Stimulated activated CD4-positive, alpha-beta T cell treated with anti-CD3 and anti-CD28 coated beads, Interleukin-2, amount 100 ng/mL, for 48 hours (primary cell): Measurements from ENCODE around the gene SDS.

Source experiments
- DNase-seq, 2 donors: peaks; one replicate each; pipeline ENCODE4 v3.0.0-alpha.2; 2020

Gene SDS, protein sequence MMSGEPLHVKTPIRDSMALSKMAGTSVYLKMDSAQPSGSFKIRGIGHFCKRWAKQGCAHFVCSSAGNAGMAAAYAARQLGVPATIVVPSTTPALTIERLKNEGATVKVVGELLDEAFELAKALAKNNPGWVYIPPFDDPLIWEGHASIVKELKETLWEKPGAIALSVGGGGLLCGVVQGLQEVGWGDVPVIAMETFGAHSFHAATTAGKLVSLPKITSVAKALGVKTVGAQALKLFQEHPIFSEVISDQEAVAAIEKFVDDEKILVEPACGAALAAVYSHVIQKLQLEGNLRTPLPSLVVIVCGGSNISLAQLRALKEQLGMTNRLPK

DNA sequence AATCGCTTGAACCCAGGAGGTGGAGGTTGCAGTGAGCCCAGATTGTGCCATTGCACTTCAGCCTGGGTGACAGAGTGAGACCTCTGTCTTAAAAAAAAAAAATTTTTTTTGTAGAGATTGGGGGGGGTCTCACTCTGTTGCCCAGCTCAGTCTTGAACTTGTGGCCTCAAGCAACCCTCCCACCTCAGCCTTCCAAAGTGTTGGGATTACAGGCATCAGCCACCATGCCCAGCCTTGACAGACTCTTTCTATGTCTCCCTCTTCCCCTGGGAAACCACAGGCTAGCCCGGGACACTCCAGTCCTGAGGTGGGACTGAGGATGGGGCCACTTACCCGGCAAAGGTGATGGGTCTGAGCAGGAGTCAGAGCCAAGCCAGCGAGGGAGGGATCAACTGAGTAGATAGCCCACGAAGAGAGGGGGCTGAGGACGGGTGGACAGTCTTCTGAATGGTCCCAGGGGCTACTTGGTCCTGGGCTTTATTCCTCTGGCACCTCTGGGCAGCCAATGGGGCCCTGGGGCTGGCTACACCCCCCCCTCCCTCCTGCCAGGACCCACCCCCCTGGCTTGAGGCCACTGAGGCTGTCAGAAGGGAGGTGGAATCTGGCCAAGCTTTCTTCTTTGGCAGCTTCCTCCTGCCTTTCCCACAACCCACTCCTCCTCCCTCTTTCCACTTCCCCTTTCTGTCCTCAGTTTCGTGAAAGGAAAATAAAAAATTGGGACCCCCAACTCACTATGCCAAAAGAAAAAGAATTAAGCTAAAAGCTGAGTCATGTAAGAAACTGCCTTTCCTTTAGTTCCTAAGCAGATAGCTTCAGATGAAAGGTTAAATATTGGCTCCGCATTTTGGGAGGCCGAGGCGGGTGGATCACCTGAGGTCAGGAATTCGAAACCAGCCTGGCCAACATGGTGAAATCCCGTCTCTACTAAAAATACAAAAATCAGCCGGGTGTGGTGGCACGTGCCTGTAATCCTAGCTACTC is at the start of gene SDS:
SDS (minus strand) TSS at position 453 of the 981 bp plus-strand sequence. CDS start 4,179 bp downstream, outside the sequence.
- DNase-seq: no peak

DNA sequence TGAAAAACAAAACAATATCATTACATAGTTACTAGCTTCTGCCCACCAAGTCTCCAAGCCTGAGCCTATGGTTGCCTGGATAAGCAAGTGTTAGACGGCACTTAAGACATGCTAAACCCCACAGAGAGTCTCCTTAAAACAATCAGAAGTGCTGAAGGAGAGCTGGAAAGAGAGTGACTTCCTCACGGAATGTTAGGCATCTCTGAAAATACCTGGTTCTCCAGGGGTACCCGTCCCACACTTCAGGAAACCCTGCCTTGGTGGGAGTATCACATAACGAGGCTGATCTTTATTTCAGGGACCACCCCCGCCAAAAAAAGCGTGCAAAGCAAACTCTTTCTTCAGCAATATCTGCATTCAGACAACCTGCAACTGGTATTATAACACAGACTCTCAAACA is 49.6 kb upstream of the SDS start:
- DNase-seq: no peak

DNA sequence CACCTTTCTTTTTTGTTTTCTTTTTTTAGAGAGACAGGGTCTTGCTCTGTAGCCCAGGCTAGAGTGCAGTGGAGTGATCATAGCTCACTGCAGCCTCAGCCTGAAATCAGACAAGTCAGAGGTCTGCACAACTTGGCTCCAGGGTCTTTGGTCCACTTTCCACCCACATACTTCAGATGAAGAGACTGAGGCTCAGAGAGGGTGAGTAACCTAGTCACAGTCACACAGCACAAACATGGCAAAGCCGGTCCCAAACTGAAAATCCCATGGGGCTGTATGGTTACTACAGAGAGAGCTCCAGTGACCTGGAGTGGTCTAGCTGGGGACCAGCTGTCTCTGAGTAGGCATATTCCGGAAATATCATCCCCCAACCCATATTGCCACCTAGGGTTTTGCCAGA is 48.8 kb upstream of the SDS start:
- DNase-seq: no peak

DNA sequence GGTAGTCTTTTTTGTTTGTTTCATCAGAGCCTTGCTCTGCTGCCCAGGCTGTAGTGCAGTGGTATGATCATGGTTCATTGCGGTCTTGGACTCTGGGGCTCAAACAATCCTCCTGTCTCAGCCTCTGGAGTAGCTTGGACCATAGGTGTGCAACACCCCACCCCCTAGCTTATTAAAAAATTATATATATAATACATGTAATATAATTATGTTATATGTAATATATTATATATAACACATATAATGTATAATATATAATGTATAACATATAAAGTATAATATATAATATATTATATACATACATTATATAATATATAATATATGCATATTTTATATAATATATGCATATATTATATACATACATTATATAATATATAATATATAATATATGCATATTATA is 46.2 kb upstream of the SDS start:
- no peak for DNase-seq

DNA sequence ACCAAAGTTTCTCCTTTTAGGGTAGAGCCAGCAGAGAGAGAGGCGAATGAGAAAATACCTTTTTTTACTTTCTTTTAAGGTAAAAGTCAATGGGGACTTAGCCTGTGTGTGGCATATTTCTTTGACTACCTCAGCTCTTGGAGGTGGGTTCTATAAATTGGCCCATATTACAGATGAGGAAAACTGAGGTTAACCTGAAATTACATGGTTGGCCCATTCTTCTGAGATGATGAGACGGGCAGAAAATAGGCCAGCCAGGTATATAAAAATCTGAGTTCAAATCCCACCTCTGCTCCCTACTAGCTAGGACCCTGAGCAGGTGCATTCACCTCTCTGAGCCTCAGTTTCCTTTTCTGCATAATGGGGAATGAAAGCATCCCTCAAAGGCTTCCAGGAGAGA is 45.6 kb upstream of the SDS start:
- no peak for DNase-seq

DNA sequence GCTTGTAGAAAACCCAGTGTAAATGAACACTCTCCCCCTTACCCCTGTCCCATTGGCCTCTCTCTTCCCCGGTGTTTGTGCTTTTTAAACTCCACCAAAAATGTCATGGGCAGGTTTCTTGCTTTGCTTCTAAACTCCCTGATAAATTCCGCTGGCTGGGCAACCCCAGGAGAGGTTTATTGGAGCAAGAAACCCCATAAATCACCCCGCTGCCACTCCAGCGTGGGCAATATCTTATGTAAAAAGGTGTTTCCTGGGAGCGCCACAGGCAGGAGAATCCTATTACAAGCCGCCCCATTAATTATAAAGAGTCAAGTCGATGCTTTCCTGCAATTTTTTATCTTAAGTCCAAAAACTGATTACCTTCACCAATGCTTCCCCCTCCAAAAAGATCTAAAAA is 45.2 kb upstream of the SDS start:
- no peak for DNase-seq

DNA sequence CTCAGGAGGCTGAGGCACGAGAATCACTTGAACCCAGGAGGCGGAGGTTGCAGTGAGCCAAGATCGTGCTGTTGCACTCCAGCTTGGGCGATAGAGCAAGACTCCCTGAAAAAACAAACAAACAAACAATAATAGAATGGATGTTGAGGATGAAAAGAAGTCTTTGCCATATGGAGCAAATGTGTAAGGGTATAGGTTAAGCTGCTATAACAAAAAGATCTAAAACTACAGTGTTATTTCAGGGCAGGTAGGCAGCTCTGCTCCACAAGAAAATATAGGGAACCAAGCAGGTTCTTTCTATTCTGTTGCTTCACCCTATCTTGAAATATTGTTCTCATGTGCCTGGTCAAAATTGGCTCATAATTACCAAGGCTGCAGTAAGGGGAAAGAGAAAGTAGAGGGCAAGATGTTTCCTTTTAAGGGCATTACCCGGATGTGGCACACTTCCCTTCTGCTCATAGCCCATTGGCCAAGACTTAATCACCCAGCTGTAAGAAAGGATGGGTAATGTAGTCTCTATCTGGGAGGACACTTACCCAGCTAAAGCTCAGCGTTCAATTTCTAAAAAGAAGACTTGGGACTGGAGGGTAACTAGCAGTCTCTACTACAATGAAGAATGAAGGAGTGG is 42.0 kb upstream of the SDS start:
- no peak for DNase-seq

DNA sequence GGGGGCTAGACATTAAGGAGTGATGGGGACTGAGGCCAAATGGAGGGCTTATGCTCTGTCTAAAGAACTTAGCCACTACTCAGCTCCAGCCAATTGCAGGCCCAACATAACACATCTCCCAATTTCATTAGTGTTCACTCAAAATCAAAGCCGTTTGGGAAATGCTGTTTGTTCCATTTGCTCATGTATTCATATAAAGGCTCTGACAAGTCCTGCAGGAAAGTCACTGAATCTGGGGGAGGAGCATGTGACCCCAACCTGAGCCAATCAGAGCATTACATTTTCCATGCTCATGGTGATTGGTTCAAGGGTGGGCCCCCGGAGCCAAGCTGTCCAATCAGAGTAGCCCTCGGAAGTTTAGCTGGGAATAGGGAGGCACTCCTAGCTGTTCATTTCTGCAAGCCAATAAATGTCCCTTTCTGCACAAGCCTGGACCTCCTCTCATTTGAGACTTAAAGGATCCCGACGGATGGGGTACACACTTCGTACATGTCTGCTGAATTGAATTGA is 39.4 kb upstream of the SDS start:
- no peak for DNase-seq

DNA sequence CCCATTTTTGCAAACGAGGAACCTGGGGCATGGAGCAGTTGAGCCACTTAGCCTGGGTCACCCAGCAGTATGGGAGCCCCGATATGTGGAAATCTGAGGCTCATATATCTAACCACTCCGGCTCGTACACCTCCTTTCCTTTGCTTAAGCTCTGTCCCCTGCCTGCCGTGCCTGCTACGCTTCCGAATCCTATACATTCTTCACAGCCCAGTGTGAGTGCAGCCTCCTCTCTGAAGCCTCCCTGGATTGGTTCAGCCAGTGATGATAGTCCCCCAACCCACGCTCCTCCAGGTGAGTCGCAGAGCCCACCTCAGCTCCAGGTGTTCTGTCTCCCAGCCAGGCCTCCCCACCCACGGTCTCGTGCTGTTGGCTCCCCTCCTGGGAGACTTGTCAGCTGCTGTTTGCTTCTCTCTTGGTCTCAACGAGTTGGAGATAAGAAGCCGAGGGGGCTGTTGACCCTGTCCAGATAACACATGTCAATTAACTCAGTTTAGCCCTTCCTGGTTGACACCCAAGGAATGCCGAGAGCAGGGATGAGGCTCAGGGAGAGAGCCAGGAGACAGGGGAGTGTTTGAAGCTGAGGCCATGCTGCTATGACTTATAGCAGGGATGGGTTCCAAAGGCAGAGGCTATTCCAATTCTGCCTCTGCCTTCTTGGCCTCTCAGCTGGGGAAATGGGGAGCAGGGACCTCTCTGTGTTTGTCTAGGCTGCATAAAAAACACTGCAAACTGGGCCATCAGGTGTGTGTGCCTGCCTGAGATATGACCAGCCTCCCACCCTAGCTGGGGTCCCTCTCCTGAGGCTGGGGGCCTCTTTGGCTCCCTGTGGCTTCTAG is 37.5 kb upstream of the SDS start:
- DNase-seq: no peak

DNA sequence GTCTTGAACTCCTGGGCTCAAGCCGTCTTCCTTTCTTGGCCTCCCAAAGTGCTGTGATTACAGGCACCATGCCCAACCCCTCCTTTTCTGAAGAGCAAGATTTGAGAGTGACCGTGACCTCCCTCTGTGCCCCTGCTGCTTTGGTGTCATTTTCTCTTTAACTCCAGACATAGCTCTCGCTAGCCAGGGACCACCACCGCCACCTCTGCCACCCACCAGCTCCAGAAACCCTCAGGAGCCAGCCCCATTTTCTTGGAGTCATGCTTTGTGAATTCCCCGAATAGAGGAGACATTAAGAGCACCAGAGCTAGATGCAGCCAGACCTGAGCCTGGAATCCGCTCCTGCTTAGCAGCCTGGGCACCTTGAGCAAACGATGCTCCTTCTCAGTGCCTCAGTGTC is 36.6 kb upstream of the SDS start:
- DNase-seq: no peak

DNA sequence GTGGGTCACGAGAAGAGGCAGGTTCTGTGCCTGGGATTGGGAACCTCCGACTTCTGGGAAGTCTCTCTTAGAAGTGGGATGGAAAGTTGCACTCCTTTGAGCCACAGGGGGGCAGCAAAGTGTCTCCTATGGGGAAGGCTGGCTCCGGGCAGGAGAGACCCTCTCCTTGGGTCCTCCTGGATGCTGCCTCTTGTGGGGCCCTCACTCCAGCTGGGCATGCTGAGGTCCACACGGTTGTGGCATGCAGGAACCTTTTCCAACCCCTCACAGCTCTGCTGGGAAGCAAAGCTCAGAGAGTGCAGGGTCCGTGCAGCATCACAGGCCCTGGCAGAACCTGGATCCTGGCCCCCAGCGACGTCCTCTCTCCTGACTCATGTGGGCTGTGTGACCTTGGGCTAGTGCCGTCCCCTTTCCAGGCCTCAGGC is 35.9 kb upstream of the SDS start:
- DNase-seq: no peak

DNA sequence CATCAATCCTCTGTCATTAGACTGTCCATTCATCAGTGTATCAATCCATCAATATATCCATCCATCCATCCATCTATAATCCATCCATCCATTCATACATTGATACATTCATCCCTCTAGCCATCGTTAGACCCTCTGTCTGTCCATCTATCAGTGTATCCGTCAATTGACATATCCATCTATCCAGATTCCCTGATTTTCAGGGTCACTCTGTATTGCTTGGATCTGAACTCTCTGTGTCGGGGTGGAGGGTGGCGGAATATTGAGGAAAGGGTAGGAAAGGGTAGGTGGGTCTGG is 35.6 kb upstream of the SDS start:
- DNase-seq: no peak

DNA sequence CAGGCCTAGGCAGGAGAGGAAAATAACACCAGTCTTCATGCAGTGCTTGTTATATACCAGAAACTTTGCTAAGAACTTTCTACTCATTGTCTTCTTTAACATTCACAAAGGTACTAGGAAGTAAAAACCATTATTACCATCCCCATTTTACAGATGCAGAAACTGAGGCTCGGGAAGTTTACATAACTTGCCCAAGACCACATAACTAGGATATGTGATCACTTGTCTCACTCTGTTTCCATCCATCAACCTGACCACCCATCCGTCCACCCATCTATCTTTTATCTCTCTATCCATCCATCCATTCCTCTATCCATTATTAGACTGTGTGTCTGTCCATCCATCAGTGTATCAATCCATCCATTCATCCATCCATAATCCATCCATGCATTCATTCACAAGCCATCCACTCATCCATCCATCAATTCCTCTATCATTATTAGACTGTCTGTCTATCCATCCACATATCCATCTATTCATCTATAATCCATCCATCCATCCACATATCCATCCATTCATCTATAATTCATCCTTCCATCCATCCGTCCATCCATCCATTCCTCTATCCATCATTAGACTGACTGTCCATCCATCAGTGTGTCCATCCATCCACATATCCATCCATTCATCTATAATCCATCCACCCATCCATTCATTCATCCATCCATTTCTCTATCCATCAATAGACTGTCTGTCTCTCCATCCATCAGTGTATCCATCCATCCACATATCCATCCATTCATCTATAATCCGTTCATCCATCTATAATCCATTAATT is 35.0 kb upstream of the SDS start:
- DNase-seq: no peak

DNA sequence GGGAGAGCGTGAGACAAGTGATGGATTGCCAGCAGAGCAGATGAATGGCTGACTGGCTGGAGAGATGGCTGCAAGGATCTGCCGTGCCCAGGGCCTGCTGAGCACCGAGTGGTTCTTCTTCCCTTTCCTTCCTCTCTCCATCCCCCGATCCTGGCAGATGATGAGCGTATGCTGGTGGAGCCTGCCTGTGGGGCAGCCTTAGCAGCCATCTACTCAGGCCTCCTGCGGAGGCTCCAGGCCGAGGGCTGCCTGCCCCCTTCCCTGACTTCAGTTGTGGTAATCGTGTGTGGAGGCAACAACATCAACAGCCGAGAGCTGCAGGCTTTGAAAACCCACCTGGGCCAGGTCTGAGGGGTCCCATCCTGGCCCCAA is 34.0 kb upstream of the SDS start:
- no peak for DNase-seq

DNA sequence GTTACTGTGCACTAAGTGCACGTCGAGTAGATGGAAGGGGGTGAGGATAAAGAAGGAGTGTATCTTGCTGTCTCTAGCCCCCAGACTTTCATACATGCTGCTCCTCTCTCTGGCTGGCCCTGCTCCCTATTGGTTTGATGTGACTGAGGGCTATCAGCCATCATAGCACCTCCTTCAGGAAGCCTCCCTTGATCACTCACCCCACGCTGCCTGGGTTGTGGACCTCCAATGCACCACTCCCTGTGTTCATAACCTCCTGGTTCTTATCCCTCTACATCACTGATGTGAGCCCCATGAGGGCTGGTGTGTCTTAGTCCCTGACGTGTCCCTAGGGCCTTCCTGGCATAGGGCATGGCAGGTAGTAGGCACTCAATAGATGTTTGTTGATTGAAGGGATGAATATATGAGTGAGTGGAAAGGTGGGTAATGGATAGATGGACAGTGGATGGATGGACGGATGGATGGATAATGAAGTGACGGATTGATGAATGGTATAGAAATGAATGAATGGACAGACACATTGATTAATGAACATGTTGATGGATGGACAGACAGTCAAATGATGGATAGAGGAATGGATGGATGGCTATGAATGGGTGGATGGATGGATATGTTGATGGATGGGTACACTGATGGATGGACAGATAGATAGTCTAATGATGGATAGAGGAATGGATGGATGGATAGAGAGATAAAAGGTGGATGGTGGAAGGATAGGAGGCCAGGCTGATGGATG is 33.5 kb upstream of the SDS start:
- DNase-seq: no peak

DNA sequence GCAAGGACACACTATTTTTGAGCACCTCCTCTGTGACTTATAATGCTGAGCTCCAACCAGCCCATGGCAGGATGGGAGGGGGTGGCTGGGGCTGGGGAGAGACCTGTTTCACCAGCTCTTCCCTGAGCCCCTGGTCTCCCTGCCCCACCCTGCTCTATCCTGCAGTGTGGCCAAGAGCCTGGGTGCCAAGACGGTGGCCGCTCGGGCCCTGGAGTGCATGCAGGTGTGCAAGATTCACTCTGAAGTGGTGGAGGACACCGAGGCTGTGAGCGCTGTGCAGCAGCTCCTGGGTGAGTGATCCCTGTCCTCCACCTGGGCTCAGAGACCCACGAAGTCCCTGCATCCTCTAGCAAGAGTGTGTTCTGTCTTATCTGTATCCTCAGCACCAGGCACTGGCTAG is 32.9 kb upstream of the SDS start:
- no peak for DNase-seq

DNA sequence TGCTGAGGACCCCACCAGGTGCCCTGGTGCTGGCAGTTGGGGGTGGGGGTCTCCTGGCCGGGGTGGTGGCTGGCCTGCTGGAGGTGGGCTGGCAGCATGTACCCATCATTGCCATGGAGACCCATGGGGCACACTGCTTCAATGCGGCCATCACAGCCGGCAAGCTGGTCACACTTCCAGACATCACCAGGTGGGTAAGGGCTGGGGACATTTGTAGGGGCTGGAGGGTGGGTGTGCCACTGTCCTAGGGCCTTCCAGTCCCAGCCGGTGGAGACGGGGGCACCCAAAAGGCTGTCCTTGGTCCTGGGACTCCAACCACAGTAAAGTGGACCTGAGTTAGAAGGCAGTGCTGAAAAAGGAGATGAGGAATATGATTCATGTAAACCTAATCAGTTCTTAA is 31.7 kb upstream of the SDS start:
- no peak for DNase-seq

DNA sequence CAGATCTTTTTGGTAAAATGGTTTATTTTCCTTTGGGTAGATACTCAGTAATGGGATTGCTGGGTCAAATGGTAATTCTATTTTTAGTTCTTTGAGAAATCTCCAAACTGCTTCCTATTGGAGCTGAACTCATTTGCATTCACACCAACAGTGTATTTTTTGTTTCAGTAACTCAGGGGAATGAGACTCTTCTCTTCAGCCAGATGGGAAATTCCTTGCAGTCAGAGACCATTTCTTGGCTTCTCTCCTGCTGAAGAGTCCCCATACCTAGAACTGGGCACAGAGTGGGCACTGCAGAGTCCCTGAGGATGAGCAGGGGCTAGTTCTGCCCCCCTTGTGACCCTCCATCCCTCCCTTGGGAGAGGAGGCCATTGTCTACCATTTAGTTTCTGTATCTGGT is 29.3 kb upstream of the SDS start:
- DNase-seq: no peak

DNA sequence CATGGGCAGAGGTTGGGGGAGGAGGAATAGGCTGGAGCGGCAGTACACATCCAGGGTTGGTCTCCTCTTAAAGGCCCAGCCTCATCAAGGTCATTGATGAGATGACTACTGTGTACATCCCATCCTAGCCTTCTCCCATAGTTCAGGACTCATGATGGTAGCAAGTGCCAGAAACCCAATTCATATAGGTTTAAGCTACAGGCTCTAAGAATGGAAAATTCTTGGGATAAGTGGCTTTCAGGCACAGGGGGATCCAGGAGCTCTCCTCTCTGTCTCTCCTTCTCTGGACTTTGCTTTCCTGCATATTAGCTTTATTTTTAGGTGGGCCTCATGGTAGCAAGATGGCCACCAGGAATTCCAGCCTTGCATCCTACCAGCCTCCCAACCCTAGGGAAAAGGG is 24.8 kb upstream of the SDS start:
- DNase-seq: no peak

DNA sequence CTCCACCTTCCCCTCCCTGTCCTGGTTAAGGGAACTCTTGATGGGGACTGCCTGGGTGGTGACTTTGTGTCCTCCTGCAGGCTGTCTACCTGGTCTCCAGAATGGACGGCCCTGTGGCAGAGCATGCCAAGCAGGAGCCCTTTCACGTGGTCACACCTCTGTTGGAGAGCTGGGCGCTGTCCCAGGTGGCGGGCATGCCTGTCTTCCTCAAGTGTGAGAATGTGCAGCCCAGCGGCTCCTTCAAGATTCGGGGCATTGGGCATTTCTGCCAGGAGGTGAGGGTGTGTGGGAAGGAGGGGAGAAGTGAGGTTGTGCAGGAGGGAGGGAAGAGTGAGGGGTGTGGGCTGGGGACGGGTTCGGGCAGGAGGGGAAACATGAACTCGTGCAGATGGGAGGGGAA is 24.2 kb upstream of the SDS start:
- no peak for DNase-seq

DNA sequence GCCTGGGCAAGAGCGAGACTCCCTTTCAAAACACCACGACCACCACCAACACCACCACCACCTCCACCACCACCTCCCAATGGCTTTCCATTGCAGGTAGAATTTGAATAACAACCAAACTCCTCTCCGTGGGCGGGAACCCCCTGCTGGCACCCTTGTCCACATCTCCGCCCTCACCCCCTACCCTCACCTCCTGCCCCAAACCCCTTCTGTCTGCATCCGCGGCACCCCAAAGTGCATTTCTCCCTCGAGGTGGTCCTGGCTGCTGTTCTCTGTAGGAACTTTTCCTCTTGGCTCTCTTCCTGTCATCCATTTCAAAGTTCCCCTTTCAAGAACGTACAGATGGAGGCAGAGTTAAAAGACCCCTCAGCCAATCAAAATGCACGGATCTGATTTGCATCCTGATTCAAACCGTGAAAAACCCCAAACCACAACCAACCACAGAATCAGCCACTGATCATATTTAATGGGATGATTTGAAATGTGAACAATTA is 22.3 kb upstream of the SDS start:
- DNase-seq: no peak
